ENCODE data around the gene HAAO. TPM values are rescaled to one million over a fixed set of nuclear protein-coding genes. Genes with fewer than 3 reads are reported as not detected.

Gene HAAO
- total and polyA plus RNA-seq, 2 donors (not counting 3 experiments of a cell fraction or from before 2014, with no cell fraction given): 0.82 to 1.1 TPM

- no peaks in the 10 kb centered on the region for H3K9me1 ChIP-seq (replicated peaks; ENCODE audit: control insufficient read depth, extremely low read depth, insufficient read depth, low read length)
- H3K4me1 ChIP-seq (ENCODE audit: control insufficient read depth, extremely low read depth, insufficient read depth, low read length): peaks cover 11% of the 10 kb centered on the region
- TF ChIP-seq FOS (IDR thresholded peaks at IDR 0.05; ENCODE audit: borderline replicate concordance, insufficient read depth, low read length): no peak
- H2AFZ ChIP-seq (ENCODE audit: low read depth, low read length): no peak overlapping the region
- intact Hi-C loops (cut with micrococcal nuclease) (no loop called here), dilution Hi-C loops (cut with MboI; ENCODE audit: extremely low pct_ligation_motif_present, low sequenced_read_pairs) (no loop called here)
- POLR2A ChIA-PET: interaction anchor here (0.6 kb wide), 1 partner anchor 747 kb away, joined by 3 read pairs; no protein-coding TSS in a partner anchor
- no peak for DNase-seq (ENCODE audit: low read depth, low spot score)
- no peak overlapping the region for H3K9ac ChIP-seq (replicated peaks; ENCODE audit: extremely low read depth, insufficient read depth, low read length)
- H3K4me3 ChIP-seq (replicated peaks in 1 of 3; ENCODE audit: insufficient read depth in 1 of 3, low read depth in 1 of 3, low read length in 3 of 3): no peak overlapping the region
- no peaks in the 10 kb centered on the region for H3K27me3 ChIP-seq (ENCODE audit: control insufficient read depth in 2 of 2, insufficient read depth in 2 of 2, low read length in 2 of 2)
- no peak overlapping the region for H3K4me2 ChIP-seq (ENCODE audit: insufficient read depth, low read length)
- no peaks in the 10 kb centered on the region for H4K20me1 ChIP-seq (replicated peaks; ENCODE audit: control insufficient read depth, extremely low read depth, insufficient read depth, low read length)
- no peaks in the 10 kb centered on the region for H3K9me3 ChIP-seq (replicated peaks; ENCODE audit: control insufficient read depth, insufficient read depth, low read length)
- no TSS peak for BruUV-seq (replicated peaks)
- CTCF ChIA-PET: interaction anchor here (1.4 kb wide), 1 partner anchor 79 kb away, joined by 4 read pairs; no protein-coding TSS in a partner anchor
- no peak overlapping the region for H3K27ac ChIP-seq (ENCODE audit: insufficient read depth, low read depth, low read length)
- H3K79me2 ChIP-seq (ENCODE audit: control insufficient read depth, insufficient read depth, low read length): no peaks in the 10 kb centered on the region
- H3K36me3 ChIP-seq (ENCODE audit: control insufficient read depth in 2 of 2, extremely low read depth in 1 of 2, insufficient read depth in 2 of 2, low read length in 2 of 2): no peaks in the 10 kb centered on the region
- no peak for FAIRE-seq
These were observed 45.8 kb upstream of the HAAO start for GRCh38 chr2:42838133-42838532.

GRCh38 chr2:42835577-42836371, 43.4 kb upstream of the HAAO start:
- FAIRE-seq (peak; percentile 98), DNase-seq (ENCODE audit: low read depth, low spot score) (peak; percentile 72)
- Histone ChIP-seq H2AFZ (ENCODE audit: low read depth, low read length) (peak overlapping the region; percentile 67), H3K4me3 (replicated peaks in 1 of 3; ENCODE audit: insufficient read depth in 1 of 3, low read depth in 1 of 3, low read length in 3 of 3) (no peak overlapping the region), H3K27me3 (ENCODE audit: control insufficient read depth in 2 of 2, insufficient read depth in 2 of 2, low read length in 2 of 2) (no peaks in the 10 kb centered on the region), H3K27ac (ENCODE audit: insufficient read depth, low read depth, low read length) (peak overlapping the region; percentile 56), H3K36me3 (ENCODE audit: control insufficient read depth in 2 of 2, extremely low read depth in 1 of 2, insufficient read depth in 2 of 2, low read length in 2 of 2) (no peaks in the 10 kb centered on the region), H3K4me1 (ENCODE audit: control insufficient read depth, extremely low read depth, insufficient read depth, low read length) (peaks cover 11% of the 10 kb centered on the region), H3K4me2 (ENCODE audit: insufficient read depth, low read length) (peak overlapping the region; percentile 28), H3K79me2 (ENCODE audit: control insufficient read depth, insufficient read depth, low read length) (no peaks in the 10 kb centered on the region), H4K20me1 (replicated peaks; ENCODE audit: control insufficient read depth, extremely low read depth, insufficient read depth, low read length) (no peaks in the 10 kb centered on the region), H3K9me1 (replicated peaks; ENCODE audit: control insufficient read depth, extremely low read depth, insufficient read depth, low read length) (no peaks in the 10 kb centered on the region), H3K9ac (replicated peaks; ENCODE audit: extremely low read depth, insufficient read depth, low read length) (no peak overlapping the region), H3K9me3 (replicated peaks; ENCODE audit: control insufficient read depth, insufficient read depth, low read length) (no peaks in the 10 kb centered on the region)
- no TSS peak for BruUV-seq (replicated peaks)
- CTCF ChIA-PET: interaction anchor here (0.9 to 1.2 kb wide), 2 partner anchors 8 to 706 kb away, joined by 3 to 5 read pairs; no protein-coding TSS in a partner anchor
- intact Hi-C loops (cut with micrococcal nuclease): no loop called here
- TF ChIP-seq FOS (IDR thresholded peaks at IDR 0.05; ENCODE audit: borderline replicate concordance, insufficient read depth, low read length): peak; percentile 92
- TF ChIP-seq POLR2AphosphoS5 (IDR thresholded peaks at IDR 0.05; ENCODE audit: insufficient read depth, low read depth, low read length): peak; percentile 39
- no peak for TF ChIP-seq MAX (IDR thresholded peaks at IDR 0.05; ENCODE audit: insufficient read depth, insufficient read length)
- peak; percentile 79 for TF ChIP-seq JUN (IDR thresholded peaks at IDR 0.05; ENCODE audit: borderline replicate concordance, insufficient read depth, insufficient read length, low read depth)
- dilution Hi-C loops (cut with MboI; ENCODE audit: extremely low pct_ligation_motif_present, low sequenced_read_pairs): no loop called here
- POLR2A ChIA-PET: no interaction called here
